ENCODE measurements around the gene TRIM58. TPM values are rescaled to one million over a fixed set of nuclear protein-coding genes. Genes with fewer than 3 reads are reported as not detected.
A peak's percentile ranks its signal among the peaks of the same experiment; 100 is the strongest.

The TRIM58 gene
- total RNA-seq, 2 donors from 2014 or later: 2.6 to 8.6 TPM

DNA sequence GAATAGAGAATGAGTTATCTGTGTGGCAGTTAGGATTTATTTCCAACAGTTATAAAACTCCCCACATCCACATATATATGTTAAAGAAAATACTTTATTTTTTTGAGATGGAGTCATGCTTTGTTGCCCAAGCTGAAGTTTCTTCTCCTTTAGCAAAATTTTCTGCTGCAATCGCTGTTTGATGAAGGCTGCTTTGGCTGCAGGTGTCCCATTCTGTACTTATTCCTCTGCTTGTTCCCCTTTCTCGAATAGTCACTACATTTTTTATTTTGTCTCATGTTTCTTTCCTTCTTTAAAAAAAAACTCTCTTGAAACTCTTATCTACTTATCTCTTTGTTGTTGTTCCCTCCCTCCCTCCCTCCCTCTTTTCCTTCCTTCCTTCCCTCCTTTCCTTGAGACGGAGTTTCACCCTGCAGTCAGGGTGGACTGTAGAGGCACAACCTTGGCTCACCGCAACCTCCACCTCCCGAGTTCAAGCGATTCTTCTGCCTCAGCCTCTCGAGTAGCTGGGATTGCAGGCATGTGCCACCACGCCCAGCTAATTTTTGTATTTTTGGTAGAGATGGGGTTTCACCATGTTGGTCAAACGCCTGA is 49.0 kb downstream of the TRIM58 start:
- no peaks in the 10 kb centered on the region for H3K4me1 ChIP-seq
- no peaks in the 10 kb centered on the region for H3K9me3 ChIP-seq
- DNase-seq (ENCODE audit: low spot score): no peak
- no peaks in the 10 kb centered on the region for H3K36me3 ChIP-seq
- peak overlapping the region in 1 of 2 donors; percentile 14 for H3K4me3 ChIP-seq
- H3K27ac ChIP-seq: no peak overlapping the region
- no peaks in the 10 kb centered on the region for H3K27me3 ChIP-seq
- TF ChIP-seq CTCF (IDR thresholded peaks at IDR 0.05): no peak

DNA sequence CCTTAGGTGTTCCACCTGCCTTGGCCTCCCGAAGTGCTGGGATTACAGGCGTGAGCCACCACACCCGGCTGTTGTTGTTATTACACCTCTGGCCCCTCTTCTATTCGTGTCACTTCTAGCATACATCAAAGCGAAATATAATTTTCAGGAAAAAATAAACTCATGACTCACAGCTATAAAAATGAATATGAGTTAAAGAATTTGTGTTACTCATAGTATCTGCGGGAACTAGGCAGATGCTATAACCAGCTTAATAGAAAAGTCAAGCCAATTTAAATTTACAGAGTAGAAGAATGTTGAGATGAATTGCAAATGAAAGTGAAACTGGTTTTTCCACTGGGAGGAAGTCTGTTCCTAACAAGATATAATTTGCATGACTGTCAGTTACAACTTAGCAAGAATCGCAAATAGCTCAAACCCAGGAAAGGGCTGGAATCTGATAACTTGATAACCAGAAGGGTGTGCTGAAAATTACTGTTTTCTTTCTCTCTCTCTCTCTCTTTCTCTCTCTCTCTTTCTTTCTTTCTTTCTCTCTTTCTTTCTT is 49.6 kb downstream of the TRIM58 start:
- Histone ChIP-seq H3K9me3 (no peaks in the 10 kb centered on the region), H3K36me3 (no peaks in the 10 kb centered on the region), H3K27me3 (no peaks in the 10 kb centered on the region), H3K4me1 (no peaks in the 10 kb centered on the region), H3K4me3 (peak overlapping the region in 1 of 2 donors; percentile 14), H3K27ac (no peak overlapping the region)
- TF ChIP-seq CTCF (IDR thresholded peaks at IDR 0.05): no peak
- DNase-seq (ENCODE audit: low spot score): no peak

GRCh38 chr1:247908766-247909165 is 51.8 kb downstream of the TRIM58 start:
- DNase-seq (ENCODE audit: low spot score): no peak
- TF ChIP-seq CTCF (IDR thresholded peaks at IDR 0.05): no peak
- H3K36me3 ChIP-seq: no peaks in the 10 kb centered on the region

GRCh38 chr1:247913786-247914185 is 56.8 kb downstream of the TRIM58 start:
- no peak for TF ChIP-seq CTCF (IDR thresholded peaks at IDR 0.05)
- no peaks in the 10 kb centered on the region for H3K27me3 ChIP-seq
- no peaks in the 10 kb centered on the region for H3K9me3 ChIP-seq
- H3K27ac ChIP-seq: no peak overlapping the region
- no peaks in the 10 kb centered on the region for H3K4me1 ChIP-seq
- H3K36me3 ChIP-seq: no peaks in the 10 kb centered on the region
- H3K4me3 ChIP-seq: no peak overlapping the region
- DNase-seq (ENCODE audit: low spot score): no peak

More at GRCh38 chr1:247908766-247909165, 51.8 kb downstream of the TRIM58 start:
- Histone ChIP-seq H3K4me3 (no peak overlapping the region), H3K27me3 (no peaks in the 10 kb centered on the region), H3K4me1 (no peaks in the 10 kb centered on the region), H3K27ac (no peak overlapping the region), H3K9me3 (no peaks in the 10 kb centered on the region)

GRCh38 chr1:247914941-247915662 is 58.1 kb downstream of the TRIM58 start:
- Histone ChIP-seq H3K4me1 (no peaks in the 10 kb centered on the region), H3K27ac (no peak overlapping the region), H3K9me3 (no peaks in the 10 kb centered on the region), H3K36me3 (no peaks in the 10 kb centered on the region), H3K4me3 (no peak overlapping the region), H3K27me3 (no peaks in the 10 kb centered on the region)
- no peak for DNase-seq (ENCODE audit: low spot score)
- no peak for TF ChIP-seq CTCF (IDR thresholded peaks at IDR 0.05)

Measured in right atrium auricular region (tissue), 2 donors.